GM21737 (cell line): Measurements from ENCODE around the gene TOLLIP.

ENCODE experiments used
- ATAC-seq: cut with Tn5 transposase; IDR thresholded peaks from one replicate; pipeline ENCODE4 v1.9.1; 2021; ENCODE audit warnings: mild to moderate bottlenecking, moderate library complexity; ENCODE audit not compliant: unreplicated experiment

TOLLIP gene

DNA sequence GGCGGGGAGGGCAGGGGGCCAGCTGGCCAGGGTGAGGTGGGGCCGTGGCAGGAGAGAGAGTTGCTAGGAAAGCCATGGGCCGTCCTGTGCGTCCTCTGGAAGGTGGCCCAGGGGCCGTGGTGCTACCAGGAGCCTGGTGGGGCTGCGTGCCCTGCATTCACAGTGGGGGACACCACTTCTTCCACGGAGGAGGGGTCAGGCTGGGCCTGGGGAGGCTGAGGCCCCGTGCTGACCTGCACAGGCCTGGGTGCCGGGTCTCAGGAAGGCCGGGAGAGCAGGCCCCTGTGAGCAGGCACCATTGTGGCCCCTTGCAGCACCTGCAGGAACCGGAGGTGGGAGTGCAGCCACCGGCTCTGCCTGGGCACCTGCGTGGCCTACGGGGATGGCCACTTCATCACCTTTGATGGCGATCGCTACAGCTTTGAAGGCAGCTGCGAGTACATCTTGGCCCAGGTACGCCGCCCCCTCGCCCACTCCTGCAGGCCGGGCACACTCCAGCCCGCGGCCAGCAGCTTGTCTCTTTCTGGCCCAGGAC, 74.6 kb downstream of the TOLLIP start:
- no peak for ATAC-seq

DNA sequence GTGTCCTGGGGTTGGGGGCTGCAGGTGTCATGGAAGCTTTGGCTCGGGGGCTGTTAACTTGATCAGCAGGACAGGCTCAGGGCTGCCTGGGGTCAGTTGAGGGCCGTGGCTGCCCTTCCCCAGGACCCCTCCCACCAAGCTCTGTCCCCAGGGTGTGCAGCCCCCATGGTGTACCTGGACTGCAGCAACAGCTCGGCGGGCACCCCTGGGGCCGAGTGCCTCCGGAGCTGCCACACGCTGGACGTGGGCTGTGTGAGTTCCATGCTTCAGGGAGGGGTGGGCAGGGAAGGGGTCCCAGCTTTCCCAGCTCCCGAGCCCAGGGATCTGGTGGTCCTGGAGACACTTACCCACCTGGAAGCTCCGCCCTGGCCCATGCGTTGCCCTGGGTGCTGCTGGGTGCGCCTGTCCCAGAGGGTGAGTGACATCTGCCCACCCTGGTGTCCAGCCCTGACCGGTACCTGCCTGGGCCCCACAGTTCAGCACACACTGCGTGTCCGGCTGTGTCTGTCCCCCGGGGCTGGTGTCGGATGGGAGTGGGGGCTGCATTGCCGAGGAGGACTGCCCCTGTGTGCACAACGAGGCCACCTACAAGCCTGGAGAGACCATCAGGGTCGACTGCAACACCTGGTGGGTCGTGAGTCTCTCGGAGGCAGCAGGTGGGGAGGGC, 75.2 kb downstream of the TOLLIP start:
- no peak for ATAC-seq

DNA sequence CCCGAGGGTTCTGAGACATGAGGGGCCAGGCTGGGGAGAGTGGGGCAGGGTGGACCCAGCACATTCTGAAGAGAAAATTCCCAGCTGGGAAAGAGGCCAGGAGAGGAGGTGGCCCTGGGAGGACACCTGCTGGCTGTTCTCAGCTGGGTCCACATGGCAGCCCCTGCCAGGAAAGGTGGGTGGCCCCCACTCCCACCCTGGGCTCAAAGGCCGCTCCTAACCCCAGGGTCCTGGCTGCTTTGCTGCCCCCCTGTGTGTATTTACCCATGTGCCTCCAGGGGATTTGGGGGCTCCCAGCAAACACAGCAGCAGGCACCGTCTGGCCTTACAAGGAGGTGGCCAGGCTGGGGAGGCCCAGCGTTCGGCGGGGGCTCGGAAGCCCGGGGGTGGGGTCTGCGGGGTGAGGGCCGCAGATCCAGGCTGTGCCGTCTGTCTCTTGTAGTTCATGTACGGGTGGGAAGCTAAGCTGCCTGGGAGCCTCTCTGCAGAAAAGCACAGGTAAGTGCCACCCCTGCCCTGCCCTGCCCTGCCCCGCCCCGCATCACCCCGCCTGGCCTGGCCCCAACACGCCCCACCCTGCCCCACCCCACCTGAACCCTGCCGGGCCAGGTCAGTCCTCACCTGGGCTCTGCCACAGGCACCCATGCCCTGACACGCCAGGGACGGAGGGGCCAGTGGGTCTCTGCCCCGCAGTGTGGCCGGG, 75.9 kb downstream of the TOLLIP start:
- no peak for ATAC-seq

DNA sequence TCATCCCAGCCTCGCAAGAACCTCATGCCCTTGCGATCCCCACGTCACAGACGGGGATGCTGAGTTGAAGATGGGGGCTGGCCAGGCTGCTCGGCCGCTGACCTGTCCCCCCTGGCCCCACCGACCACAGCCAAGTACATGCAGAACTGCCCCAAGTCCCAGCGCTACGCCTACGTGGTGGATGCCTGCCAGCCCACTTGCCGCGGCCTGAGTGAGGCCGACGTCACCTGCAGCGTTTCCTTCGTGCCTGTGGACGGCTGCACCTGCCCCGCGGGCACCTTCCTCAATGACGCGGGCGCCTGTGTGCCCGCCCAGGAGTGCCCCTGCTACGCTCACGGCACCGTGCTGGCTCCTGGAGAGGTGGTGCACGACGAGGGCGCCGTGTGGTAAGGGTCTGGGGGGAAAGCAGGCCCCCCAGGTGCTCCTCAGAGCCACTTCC, 76.5 kb downstream of the TOLLIP start:
- ATAC-seq: no peak

DNA sequence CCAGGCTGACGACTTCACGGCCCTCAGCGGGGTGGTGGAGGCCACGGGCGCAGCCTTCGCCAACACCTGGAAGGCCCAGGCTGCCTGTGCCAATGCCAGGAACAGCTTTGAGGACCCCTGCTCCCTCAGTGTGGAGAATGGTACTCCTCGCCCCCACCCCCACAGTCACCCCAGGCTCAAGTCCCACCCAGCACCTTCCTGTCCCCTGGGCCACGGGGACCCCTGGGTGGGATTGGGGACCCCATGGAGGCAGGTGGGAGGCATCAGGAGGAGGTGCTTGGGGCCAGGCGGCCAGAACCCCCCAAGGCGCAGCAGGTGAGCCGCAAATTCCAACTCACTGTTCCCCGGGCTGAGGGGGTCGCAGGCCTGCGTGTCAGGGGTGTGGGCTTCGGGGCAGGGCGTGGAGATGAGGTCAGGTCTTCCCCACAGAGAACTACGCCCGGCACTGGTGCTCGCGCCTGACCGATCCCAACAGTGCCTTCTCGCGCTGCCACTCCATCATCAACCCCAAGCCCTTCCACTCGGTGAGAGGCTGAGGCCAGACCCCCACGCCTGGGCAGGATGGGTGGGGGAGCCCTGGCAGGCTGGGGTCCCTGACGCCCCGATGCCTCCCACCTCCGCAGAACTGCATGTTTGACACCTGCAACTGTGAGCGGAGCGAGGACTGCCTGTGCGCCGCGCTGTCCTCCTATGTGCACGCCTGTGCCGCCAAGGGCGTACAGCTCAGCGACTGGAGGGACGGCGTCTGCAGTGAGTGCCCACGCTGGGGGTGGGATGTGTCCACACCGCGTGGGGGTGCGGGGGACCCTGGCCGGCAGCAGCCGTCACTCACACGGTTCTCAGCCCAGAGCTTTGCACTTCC, 77.2 kb downstream of the TOLLIP start:
- no peak for ATAC-seq

DNA sequence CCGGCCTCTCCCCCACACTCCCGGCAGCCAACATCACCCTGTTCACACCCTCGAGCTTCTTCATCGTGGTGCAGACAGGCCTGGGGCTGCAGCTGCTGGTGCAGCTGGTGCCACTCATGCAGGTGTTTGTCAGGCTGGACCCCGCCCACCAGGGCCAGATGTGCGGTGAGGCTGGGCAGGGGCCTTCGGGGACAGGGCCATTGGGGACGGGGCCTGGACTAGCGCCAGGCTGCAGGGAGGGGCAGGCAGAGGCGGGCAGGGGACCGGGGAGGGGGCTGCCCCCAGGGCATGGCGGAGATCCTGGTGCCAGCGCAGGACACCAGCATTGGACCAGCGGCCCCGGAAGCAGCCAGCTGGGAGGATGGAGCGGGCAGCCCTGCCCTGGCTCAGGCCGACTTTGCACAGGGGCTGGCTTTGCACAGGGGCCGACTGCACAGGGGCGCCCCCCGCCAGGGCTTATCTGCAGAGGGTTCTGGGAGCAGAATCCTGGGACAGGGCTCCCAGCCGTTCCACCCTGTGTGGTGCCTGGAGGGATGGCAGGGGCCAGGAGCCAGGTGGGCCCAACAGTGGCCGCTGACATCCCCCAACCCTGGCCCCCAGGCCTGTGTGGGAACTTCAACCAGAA, 77.9 kb downstream of the TOLLIP start:
- ATAC-seq: no peak

DNA sequence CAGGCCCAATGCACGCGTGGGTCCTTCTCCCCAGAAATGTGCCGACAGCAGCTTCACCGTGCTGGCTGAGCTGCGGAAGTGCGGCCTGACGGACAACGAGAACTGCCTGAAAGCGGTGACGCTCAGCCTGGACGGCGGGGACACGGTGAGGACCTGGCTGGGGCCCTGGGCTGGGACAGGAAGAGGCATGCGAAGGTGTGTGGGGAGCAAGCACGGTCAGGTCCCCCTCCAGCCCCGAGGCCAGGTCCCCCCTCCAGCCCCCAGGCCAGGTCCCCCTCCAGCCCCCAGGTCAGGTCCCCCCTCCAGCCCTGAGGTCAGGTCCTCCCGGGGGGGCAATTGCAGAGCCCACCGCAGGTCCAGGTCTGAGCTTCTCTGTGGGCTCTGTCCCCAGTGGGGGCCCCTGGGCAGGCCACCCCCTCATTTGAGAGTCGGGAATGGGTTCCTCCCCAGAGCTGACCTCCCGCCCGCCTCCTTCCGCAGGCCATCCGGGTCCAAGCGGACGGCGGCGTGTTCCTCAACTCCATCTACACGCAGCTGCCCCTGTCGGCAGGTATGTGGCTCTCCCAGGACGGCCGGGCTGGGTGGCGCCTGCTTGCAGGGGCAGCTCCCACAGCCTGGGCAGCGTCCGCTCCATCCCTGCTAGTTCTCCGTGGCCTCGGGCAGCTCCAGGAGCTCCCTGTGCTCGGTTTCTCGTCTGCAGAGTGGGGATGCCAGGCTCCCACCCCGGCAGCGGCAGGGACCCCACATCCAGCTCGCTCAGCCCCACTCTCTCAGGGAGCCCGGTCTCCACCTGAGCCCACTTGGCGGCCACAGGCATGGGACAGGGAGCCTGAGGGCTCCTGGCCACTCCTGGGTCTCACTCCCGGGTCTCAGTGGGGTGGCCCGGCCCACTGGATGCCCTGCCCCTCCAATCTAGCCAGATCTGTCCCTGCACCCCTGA, 78.7 kb downstream of the TOLLIP start:
- ATAC-seq: no peak

DNA sequence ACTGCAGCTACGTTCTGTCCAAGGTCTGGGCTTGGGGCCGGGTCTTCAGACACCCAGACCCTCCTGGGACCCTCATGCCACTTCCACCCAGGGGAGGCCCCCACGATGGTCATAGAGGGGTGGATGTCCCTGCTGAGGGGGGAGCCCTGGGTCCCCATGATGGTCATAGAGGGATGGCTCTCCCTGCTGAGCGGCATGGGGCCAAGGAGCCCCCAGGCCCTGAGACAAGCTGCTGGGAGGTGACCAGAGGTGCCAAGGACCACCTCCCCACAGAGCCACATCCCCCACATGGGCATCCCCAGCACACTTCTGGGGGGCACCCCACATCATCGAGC, 79.3 kb downstream of the TOLLIP start:
- ATAC-seq: no peak

DNA sequence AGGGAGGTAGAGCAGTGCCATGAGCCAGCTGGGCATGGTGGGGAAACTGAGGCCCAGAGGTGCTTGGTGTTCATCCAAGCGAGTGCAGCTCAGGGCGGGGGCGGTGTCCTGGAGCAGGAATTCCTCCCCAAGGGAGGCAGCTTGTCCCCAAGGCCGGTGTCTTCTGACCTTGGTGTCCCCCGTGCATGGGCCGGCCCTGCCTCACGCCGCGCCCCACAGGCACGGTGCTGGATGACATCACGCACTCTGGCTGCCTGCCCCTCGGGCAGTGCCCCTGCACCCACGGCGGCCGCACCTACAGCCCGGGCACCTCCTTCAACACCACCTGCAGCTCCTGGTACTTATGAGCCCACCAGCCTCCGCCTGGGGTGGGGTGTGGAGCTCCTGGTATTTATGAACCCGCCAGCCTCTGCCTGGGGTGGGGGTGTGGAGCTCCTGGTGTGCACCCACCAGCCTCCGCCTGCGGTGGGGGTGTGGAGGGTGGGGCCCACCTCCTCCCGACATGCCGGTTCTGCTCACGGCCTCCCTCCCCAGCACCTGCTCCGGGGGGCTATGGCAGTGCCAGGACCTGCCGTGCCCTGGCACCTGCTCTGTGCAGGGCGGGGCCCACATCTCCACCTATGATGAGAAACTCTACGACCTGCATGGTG, 79.8 kb downstream of the TOLLIP start:
- ATAC-seq: no peak

DNA sequence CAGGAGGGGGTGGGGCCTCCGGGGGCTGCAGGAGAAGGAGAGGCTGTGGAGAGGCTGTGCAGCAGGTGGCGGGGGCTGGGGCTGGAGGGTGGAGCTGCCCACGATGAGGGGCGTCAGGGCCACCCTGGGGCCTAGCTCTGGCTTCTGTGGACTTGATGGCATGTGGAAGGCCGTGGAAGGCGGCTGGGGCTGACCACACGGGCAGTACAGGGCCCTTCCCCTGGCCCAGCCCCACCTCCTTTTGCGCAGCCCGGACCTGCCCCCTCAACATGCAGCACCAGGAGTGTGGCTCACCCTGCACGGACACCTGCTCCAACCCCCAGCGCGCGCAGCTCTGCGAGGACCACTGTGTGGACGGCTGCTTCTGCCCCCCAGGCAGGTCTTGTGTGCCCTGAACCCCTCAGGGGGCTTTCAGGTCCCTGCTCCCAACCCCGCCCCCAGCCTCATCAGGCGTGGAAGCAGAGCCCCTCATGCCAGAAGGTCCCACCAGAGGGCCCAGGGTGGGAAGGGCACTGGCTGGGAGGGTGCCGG, 80.4 kb downstream of the TOLLIP start:
- no peak for ATAC-seq

DNA sequence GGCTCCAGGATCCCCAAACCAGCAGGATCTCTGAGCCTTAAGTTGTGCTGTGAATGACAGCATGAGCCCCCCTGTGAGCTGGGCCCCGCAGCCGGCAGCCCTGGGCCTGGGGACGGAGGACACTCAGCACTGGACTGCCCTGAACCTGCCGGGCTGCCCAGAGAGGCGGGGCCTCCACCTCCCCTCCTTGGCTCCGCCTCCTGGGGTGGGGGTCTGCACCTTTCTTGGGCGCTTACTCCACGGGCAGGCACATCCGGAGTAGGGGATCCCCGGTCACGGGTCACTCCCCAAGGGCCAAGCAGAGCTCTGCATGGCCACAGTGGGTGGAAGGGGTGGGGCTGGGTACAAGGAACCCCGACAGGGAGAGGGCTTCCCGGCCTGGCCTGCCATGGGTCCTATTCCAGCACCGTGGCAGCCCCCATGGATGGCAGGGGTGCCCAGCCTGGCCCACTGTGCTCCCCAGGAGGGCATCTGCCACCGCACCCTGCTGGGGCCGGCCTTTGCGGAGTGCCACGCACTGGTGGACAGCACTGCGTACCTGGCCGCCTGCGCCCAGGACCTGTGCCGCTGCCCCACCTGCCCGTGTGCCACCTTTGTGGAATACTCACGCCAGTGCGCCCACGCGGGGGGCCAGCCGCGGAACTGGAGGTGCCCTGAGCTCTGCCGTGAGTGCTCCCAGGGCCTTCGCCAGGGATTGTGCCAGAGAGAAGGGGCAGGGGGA, 81.2 kb downstream of the TOLLIP start:
- ATAC-seq: no peak

DNA sequence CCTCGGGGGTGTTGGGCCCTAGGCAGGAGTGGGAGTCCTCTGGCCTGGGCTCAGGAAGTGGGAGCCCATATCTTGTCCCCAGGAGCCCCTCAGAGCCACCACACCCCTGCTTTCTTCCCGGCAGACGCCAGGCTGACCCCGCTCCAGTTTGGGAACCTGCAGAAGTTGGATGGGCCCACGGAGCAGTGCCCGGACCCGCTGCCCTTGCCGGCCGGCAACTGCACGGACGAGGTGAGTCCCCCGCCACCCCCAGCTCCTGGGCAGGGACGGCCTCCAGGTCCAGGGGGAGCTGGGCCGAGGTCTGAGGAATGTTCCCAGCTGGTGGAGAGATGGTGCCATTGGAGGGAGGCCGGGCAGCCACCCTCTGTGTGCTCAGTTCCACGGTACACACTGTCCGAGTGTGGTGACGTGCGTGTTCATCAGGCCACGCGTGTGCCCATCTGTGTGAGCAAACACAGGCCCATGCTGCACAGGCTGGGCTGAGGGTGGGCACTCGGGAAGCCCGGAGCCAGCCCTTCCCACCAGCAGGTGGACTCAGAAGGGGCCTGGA, 81.8 kb downstream of the TOLLIP start:
- no peak for ATAC-seq

DNA sequence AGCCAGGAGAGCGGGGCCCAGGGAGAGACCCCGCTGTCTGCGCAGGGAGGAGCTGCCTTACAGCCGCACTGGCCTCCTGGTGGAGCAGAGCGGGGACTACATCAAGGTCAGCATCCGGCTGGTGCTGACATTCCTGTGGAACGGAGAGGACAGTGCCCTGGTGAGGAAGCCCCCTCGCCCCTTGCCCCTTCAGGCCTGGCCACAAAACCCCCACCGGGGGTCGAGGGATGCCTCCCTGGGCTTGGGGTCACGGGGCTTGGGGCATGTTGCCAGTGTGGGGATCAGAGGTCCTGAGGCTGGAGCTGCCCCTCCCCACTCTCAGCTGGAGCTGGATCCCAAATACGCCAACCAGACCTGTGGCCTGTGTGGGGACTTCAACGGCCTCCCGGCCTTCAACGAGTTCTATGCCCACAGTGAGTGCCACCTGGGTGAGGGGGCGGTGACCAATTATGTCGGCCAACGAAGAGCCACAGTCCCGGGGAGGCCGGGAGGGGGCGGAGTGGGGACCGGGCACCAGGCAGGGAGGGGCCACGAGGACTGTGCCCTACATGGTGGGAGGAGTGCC, 82.4 kb downstream of the TOLLIP start:
- ATAC-seq: no peak

DNA sequence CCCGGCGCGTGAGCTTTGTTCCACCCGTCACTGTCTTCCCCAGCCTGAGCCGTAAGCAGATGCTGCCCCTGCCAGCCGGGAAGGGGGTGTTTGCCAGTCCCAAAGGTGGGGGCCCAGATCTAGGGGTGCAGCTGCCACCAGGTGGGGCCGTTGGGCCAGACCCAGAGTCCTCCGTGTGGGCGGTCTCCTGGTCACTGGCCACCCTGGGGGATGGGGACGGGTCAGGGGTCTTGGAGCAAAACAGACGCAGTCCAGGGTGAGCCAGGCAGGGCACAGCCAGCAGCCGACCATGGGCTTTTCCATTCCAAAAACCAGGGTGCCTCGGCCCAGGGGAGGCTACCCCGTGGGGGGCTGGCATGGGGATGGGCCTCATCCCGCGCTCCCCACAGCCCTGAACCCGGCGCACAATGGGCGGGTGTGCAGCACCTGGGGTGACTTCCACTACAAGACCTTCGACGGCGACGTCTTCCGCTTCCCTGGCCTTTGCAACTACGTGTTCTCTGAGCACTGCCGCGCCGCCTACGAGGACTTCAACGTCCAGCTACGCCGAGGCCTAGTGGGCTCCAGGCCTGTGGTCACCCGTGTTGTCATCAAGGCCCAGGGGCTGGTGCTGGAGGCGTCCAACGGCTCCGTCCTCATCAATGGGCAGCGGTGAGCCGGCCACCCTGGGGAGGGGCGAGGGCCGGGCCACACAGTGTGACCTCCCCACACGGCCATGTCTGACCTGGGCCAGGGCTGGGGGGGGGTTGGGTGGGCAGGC, 83.0 kb downstream of the TOLLIP start:
- no peak for ATAC-seq

DNA sequence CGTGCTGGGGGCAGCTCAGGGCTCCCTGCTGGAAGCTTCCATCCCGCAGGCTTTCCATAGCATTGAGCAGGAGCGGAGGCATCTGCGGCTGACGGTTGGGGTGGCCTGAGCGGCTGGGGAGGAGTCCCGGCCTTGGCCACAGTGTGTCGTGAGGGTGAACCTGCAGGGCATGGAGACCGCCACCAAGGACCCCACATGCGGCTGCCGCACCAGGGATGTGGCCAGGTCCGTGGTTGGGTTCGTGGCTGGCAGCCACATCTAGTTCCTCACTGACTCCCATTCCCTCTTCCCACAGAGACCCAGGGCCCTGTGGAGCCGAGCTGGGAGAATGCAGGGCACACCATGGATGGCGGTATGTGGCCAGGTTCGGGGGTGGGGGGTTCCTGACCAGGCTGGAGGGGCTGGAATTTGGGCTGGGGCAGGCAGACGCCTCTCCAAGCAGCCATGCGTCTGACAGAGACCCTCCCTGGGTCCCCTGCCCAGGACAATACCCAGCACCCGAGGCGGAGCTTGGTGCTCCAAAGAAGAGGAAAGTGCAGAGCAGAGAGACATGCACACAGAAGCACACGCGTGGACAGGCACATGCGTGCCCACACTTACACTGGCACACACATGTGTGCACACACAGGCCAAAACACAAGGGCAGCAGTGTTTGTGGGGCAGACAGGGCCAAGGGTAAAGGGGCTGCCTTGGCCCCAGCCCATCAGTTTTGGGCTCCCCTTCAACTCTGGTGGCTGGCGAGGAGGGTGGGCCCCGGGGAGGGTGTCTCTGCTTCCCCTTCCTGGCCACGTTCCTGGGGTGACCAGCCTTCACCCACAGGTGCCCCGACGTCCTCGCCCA, 83.8 kb downstream of the TOLLIP start:
- no peak for ATAC-seq
